HG03521 (cell line): ENCODE results near the gene SUPT5H.

Experiments used
- ATAC-seq: cut with Tn5 transposase; IDR thresholded peaks from one replicate; pipeline ENCODE4 v1.9.1; 2021; ENCODE audit warnings: mild to moderate bottlenecking, moderate library complexity; ENCODE audit not compliant: unreplicated experiment

SUPT5H gene

GRCh38 chr19:39518458-39518857 is 73.1 kb downstream of the SUPT5H start:
- no peak for ATAC-seq

DNA sequence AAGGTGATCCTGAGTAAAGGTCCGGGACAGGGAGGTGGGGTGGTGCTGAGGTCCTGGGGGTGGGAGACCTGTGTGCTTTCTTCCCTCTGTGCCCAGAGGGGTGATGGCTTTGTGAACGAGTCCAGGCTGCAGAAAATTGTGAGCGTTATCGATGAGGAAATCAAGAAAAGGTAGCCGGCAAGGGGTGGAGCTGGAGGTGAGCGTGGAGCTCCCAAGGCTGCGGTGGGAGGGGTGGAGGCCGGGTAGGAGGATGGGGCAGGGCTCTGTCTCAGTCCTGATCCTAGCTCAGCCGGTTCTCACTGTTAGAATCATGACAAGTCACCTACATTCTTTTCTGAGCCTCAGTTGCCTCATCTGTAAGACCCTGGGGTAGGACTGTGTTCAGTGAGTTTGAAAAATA is 73.6 kb downstream of the SUPT5H start:
- no peak for ATAC-seq

- ATAC-seq, result no peak
These were observed 75.4 kb downstream of the SUPT5H start for GRCh38 chr19:39520541-39521484.

- ATAC-seq, result no peak
These were observed 79.1 kb downstream of the SUPT5H start for GRCh38 chr19:39524495-39524894.

GRCh38 chr19:39525205-39525604 is 79.8 kb downstream of the SUPT5H start:
- ATAC-seq, result no peak
